Kidney glomerular epithelial cell (primary cell): Measurements from ENCODE around the gene SPATA4.
A peak's percentile ranks its signal among the peaks of the same experiment; 100 is the strongest.

Experiments used
- DNase-seq: peaks from one replicate; lab custom pipeline; 2025; lab: John Stamatoyannopoulos, UW

The SPATA4 gene

GRCh38 chr4:176189891-176190795, 5.2 kb downstream of the SPATA4 start:
- DNase-seq = no peak

GRCh38 chr4:176188654-176189053, 6.7 kb downstream of the SPATA4 start:
- peak; percentile 16 for DNase-seq

- DNase-seq = peak; percentile 27
Measured at GRCh38 chr4:176187624-176188023, 7.8 kb downstream of the SPATA4 start.

DNA sequence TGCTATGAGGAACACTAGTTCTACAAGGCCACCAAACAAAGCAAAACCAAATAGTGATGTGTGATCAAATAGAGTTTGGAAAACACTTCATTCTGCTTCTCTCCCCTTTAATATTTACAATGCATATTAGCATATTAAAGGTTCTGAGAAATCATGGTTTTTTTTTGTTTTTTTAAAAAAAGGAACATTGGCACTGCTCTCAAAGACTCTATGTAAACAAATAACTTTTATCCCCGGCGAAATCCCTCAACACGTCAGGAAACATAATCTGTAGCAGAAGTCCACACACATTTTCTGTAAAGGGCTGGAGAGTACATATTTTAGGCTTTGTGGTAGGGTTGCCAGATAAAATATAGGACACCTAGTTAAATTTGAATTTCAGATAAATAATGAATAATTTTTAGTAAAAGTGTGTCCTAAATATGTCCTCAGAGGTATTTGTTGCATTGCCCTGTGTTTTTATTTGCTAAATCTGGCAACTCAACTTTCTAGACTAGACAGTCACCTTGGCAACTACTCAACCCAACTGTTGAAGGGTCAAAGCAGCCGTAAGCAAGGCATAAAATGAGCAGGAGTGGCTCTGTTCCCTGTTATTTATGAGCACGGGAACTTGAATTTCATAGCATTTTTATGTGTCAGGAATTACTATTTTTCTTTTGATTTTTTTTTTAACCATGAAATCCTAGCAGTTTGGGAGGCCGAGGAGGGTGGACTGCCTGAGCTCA, 8.6 kb downstream of the SPATA4 start:
- no peak for DNase-seq

DNA sequence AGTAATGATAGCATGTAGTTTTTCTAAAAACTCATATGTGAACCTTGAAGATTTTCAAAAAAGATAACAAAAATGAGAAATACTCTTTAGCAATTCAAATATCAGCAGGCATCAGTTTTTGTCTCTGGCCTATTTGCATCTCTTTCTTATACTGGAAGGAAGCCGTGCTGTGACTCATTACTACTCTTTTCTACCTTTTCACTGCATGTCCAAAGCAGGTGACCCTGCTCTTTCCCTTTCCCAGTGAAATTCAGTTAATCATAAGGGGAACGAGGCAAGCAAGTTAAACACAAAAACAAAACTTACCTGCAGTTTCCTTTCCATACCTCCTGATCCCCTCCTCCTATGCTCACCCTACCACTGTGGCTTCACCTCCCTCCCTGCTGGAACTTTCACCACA, 9.3 kb downstream of the SPATA4 start:
- DNase-seq = no peak

- DNase-seq = no peak
Measured at GRCh38 chr4:176185051-176185450, 10.3 kb downstream of the SPATA4 start.

GRCh38 chr4:176163041-176163440, 32.3 kb downstream of the SPATA4 start:
- DNase-seq = no peak

GRCh38 chr4:176156656-176157055, 38.7 kb downstream of the SPATA4 start:
- DNase-seq = no peak

GRCh38 chr4:176153124-176153523, 42.3 kb downstream of the SPATA4 start:
- DNase-seq = no peak

DNA sequence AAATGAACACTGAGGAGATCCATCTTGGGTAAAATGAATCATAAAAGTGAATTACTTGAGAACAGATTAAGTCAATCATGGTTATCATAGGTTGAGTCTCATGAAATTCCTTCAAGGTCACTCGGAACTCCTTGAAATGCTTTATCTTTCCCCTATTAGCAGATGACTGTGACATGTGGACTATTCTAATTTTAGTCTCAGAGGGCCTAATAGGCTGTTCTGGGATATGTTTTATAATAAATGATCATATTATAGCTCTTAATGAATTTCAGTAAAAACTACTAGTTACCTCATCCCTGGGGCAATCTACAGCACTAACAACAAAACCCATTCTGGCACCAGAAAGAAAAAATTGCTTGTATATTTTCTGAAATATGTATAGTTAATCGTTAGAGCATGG, 44.7 kb downstream of the SPATA4 start:
- no peak for DNase-seq

DNA sequence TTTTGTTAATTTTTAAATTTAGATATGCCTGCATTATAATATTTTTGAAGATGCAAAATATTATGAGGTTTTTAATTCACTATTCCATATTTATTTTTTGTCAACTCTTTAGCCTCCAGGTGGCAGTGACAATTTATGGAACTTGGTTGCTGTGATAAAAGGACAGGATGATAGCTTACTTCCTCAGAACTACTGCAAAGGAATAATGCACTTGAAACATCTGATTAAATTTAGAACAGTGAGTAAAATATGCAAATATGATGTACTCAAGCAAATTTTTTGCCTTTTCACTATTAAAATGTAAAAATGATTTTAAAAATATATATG, 45.1 kb downstream of the SPATA4 start:
- peak; percentile 15 for DNase-seq

- no peak for DNase-seq
Measured at GRCh38 chr4:176149680-176150355, 45.6 kb downstream of the SPATA4 start.

DNA sequence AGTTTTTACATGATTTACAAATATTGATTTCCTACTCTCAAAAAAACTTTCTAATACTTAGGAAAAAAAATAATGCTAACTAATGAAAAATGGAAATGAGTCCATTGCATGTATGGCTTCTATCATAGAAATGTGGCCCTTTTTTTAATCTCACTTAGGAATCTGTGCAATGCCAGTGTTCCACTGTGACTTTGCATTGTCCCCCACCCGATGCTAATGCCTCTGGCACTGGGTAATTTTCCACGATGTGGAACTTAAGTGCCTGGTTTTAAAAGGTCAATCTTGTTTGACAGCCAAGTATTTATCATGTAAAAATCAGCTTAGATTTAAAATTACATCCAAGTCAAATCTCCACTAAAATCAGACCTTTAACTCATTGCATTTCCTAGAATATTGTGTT, 53.1 kb downstream of the SPATA4 start:
- DNase-seq = no peak

GRCh38 chr4:176139518-176139917, 55.9 kb downstream of the SPATA4 start:
- no peak for DNase-seq

- no peak for DNase-seq
Measured at GRCh38 chr4:176137631-176138030, 57.8 kb downstream of the SPATA4 start.

- no peak for DNase-seq
Measured at GRCh38 chr4:176134670-176135069, 60.7 kb downstream of the SPATA4 start.
